GM18873 (cell line): ENCODE data around the gene IFT43.

Source experiments
- ATAC-seq: cut with Tn5 transposase; IDR thresholded peaks from one replicate; pipeline ENCODE4 v1.9.1; 2021; ENCODE audit warnings: mild to moderate bottlenecking, moderate library complexity, moderate number of reproducible peaks; ENCODE audit not compliant: unreplicated experiment, low FRiP score

The IFT43 gene

DNA sequence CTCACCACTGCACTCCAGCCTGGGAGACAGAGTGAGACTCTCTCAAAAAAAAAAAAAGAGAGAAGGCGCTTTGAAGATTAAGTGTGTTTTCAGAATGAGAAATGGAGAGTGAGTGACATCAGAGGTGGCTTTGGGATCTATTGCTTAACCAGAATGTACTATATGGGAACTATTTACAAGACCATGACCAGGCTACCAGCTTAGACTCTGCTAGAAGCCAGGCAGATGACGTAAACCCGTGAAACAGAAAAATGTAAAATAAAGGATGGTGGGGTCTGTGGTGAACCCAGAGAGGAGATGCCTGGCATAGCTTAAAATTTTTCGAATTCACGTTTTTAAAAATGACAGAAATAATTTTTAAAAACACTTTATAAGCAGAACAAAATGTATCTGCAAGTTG lies 82.0 kb downstream of the IFT43 start:
- ATAC-seq = no peak

DNA sequence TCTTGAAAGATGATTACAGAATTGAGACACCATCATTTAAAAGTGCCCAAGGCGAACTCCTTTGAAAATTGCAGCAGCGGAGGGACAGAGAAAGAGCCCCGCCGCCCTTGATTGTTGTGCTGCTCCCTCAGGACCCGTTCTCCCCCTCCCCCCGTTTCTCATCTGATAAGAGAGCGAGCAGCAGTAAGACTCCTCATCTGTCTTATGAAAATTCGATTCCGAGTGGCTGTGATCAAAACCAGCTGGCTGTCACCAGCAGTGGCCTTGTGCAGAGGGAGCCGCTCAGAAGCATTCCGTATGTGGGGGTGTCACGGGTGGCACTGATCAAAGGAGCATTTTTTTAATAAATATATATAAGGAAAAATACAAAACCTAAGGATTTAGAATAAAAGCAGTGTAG lies 88.2 kb downstream of the IFT43 start:
- ATAC-seq = no peak

DNA sequence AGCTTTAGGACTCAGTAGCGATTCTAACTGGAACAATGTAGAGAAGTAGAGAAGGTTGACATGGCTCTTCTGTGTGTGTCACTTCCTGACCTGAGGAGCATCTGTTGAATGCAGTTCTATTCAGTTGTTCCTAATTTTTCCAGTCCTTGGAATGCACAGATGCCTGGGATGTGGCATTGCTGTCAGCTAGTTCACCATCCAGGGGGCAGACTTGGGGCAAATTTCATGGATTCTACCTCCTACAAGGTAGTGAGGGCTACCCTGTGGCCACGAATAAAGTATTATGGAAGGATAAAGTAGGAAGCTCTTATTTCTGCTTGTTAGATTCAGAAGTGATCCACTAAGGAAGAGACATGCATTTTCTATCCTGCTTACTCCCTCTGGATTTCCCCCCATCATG lies 91.8 kb downstream of the IFT43 start:
- ATAC-seq = no peak

DNA sequence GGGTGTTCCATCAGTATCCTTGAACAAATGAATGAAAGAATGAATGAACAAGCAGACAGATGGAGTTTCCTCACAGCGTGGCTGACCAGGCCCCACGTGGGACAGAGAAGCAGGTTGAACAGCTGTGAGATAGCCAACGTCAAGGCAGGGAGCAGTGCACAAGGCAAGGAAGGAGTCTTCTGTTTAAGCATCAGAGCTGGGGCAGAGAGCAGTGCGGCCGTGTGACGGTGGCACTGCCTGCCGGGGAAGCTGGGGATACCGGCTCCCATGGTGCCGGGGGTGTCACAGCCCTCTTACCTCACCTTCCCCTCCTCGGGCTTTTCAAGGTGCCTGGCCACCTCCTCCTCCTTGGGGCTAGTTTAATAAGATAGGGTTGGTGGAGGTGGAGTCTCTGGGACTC lies 92.9 kb downstream of the IFT43 start:
- no peak for ATAC-seq

DNA sequence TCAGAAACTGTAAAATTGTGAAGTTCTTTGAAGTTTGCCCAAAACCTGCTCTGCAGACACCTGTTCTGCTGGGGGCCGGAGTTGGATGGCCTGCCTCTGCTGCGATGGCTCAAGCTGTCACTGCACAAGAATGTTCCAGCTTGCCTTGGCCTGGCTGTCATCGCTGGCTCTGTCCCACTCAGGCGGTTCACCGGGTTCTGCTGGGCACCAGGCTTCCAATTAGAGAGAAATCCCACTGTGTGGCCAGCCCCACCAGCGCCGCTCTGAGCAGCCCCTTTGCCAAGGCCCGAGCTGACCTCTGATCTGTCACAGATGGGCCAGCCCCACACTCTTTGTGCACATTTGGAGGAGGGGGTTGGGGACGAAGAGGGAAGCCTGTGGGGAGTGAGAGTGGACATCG lies 94.5 kb downstream of the IFT43 start:
- no peak for ATAC-seq

DNA sequence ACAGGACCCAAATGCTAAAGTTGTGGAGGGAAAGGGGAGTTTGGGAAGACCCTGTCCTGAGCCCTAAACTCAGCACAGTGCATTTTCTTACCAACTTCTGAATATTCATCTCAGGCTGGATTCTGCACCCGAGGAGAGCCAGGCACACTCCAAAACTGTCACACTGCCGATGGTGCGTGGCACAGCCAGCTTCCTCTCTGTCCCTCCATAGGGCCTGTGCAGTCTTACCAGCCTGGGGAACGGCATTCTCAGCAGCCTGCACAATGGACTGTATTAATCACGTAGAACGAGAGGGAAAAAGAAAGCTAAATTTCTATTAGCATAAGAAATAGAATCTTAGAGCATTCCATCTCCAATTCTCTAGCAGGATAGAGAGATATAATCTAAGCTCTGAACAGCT lies 94.9 kb downstream of the IFT43 start:
- no peak for ATAC-seq

DNA sequence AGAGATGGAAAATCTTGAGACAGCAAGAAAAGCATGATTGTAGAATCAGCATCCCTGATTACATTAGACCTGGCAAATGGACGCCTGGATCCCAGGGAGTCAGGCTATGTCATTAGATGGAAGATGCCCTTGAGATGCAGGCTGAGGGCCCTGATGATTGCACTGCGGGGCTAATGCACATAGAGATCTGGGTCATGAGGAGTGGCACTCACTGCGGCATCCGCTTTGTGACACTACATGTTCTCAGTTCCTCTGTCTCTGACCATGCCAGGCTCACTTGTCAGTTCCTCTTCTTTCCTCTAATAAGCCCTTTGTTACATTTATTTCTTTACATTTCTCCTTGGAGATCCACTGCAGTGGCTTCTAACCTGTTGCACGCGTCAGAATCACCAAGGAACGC lies 96.1 kb downstream of the IFT43 start:
- no peak for ATAC-seq

DNA sequence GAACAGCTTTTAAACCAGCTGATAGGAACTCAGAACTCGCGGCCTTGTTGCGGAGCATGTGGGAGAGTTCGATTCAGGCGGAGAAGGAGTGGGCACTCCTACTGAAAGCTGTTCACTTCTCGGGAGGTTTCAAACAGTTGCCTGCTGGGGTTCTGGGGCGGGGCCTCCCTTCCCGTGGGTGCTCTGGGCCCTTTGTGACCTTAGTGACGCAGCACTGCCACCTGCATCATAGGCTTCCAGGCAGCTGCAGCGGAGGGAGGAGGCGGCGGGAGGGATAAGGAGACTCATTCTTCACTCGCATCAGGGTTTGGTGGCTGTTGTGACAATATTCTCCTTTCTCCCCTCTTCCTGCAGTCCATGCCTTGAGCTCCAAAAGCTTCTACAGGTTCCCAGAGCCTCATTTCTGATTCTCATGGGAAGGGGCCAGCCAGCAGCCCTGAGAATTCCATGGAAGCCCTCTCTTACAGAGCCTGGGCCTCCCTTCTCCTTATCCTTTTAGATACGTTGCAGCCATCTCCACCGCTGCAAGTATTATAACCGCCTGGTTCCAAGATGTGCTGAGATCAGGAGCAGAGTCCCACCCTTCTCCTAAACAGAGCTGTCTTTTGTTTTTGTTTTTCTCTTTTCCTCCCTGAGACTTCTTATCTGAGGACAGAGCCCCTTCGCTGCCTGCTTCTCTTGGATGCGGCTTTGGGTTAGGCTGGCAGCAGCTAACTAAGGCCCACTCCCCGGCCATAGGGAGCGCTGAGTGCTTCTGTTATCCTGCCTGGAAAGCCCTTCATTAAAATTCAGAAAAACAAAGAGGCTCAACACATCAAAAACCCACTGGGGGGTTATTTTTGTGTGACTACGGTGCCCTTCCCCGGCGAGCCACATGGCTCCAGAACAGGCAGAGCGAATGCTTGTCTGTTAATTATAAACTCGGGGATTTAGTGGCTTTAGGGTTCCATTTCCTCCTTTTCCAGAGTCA lies 98.5 kb downstream of the IFT43 start:
- no peak for ATAC-seq

DNA sequence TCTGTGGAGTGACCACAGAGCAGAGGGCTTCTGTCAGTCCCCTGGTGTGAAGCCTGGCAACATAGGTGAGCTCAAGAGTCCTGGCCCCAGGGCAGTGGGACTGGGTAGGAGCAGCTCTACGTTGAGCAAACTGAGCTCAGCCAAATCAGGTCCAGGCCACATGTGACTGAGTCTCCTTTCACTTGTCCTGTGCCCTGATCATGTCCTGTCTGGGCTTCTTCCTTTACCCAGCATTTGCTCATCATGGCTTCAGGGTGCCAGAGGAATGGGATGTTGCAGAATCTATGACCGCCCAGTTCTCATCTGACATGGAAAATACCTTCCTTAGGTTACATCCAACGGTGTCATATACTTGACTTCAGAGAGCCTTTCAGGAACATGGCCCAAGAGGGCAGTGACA lies 99.8 kb downstream of the IFT43 start:
- ATAC-seq = no peak

DNA sequence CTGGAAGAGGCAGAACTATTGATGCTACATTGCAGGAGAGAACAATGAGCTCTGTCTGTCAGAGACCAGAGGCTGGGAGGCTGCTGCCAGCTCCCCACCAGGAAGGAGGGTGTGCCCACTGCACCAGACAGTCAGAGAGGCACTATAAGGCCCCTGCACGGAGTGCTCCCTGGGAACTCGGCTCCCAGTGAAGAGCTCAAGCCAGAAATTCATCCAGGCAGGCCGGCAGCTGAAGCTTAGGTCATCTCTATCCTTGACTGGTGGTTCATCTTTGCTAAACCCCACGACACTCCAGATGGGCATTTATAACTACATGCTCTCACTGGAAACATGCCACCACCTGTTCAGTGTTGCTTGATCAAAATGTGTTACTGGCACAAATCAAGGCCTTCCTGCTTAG lies 101.1 kb downstream of the IFT43 start:
- ATAC-seq = no peak

DNA sequence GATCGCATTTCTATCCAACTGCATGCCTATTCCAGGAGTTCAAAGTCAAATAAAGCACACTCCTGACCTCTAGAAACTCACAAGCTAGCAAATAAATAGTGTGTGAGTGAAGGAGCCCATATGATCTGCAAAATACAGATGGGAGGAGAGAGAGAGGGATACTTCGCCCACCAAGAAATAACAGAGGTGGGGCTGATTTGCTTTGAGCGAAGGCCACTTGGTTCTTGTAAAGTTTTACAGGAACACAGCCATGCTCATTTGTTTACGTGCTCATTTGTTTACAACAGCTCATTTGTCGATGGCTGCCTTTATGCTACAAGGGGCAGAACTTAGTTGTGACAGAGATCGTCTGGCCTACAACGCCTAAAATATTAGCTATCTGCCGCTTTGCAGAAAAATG lies 102.8 kb downstream of the IFT43 start:
- no peak for ATAC-seq

DNA sequence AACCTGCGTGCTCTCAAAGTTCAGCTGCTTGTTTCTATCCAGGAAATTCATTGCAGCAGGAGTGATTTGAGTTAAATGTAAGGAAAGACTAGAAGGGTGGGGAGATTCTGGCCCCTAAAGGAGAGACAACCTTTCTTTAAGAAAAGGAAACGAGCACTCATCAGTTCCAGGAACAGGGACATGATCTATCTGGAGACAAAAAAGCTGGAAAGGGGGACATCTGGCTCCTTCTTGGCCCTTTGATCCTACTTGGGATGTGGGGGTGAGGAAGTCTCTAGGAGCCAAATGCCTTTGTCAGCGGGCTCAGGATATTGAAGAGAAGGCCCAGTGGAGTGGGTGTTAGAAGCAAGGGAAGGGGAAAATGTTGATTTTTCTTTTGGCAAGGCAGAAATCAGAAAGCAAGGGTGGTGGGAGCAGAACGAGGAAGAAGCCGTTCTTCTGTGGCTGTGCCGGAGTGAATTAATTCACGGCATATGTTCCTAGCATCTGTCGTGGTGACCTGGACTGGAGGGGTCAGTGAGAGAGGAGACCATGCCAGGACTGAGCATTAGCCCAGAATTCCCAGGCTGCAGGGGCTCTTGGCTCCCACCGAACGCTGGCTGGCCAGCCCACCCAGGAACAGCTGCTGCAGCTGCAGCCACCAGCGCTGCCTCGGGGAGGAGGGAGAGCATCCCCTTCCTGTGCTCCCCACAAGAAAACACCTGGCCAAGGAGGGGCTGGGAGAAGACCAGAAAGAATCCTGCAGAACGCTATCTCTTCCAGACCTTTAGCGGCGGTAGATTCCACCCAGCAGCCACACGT lies 103.4 kb downstream of the IFT43 start:
- no peak for ATAC-seq

DNA sequence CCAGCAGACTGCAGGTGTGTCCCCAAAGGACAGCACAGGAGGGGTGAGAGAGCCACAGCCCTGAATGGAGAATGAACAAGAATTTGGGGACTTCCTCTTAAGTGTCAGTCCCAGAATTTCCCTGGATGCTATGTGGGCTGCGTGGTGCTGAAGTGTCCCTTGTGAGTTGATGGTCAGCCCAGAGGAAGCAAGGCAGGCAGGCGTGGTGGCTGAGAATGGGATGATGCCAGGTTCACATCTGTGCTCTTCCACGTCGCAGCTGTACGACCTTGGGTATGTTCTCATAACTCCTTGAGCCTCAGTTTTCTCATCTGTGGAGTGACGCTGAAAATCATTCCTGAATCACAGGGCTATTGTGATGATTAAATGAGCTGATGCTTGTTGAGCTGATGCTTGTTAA lies 104.0 kb downstream of the IFT43 start:
- ATAC-seq = no peak

DNA sequence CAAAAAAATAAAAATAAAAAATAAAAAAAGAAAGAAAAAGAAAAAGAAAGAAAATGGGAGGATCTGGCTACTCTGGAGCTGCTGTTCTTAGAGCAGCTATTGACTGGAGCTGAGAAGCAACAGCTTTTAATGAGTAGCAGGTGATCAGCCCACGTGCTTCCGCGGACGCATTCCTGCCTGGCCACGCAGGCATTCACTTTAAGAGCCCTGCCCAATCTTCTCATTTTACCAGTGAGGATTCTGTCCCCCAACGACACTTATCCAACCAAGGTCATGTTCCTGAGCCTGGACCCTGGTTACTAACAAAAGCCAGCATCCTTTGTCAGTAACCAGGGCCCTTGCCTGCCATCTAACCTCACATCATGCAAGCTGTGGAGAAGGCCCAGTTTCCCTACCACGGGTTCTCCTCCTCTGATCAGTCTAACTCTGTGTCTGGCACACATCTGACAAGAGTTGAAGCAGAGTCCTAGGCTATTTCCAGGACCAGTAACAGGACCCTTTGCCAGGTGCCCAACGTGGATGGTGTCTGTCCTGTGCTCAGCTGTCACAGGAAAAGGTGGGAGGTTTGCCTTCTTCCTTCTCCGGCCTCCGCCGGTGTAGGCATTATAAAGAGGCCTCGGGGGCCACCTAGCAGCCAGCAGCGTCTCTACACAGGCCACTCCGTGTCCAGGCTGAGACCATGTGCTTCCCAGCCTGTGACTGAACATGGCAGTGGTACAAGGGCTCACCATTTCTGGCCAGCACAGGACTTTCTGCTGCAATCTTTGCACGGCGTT lies 105.2 kb downstream of the IFT43 start:
- ATAC-seq = no peak

DNA sequence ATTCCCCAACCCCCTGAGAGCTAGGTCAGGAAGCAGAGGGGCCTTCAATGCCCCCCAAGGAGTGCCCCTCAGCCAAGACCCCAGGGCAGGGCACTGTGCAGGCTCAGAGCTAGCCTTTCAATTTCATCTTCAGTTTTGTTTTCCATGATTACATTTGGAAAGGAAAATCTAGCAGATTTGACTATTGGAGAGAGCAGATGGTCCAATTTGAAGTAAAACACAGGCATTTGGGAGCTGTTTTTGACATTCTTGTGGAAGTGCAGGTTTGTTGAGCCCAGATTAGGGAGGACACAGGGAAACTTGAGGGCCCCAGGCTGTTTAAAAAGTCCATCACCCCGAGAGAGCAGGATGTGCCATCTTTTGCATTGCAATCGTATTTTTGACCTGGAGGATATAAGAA lies 107.5 kb downstream of the IFT43 start:
- no peak for ATAC-seq

DNA sequence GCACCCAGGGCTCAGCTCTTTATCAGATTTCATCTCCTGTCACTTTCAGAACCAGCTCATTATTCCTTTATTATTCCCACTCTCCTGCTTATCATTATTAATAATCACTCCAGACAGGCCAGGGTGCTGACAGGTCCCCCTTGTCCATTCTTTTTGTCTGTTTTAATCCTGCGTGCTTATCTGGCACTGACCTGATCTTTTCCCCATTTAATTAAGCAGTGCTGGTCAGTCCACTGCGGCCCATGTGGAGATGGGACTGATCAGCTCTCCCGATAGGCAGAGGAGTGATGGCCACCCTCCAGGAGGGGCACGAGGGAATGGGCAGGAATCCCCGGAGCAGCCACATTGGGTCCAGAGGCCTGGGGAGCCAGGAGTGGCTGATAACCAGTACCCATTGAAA lies 110.7 kb downstream of the IFT43 start:
- no peak for ATAC-seq

DNA sequence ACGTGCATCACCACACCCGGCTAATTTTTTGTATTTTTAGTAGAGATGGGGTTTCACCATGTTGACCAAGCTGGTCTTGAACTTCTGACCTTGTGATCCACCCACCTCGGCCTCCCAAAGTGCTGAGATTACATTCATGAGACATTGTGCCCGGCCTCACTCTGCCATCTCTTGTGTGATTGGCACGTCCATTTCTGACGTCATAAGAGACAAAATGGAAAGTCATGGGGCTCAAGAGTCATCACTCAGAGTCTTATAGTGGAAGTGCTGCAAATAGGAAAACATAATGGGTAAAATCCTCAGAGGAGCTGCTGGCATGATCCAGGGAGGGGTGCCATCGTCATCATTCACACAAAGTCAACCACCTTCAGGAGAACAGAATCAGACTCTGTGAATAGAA lies 112.0 kb downstream of the IFT43 start:
- no peak for ATAC-seq

DNA sequence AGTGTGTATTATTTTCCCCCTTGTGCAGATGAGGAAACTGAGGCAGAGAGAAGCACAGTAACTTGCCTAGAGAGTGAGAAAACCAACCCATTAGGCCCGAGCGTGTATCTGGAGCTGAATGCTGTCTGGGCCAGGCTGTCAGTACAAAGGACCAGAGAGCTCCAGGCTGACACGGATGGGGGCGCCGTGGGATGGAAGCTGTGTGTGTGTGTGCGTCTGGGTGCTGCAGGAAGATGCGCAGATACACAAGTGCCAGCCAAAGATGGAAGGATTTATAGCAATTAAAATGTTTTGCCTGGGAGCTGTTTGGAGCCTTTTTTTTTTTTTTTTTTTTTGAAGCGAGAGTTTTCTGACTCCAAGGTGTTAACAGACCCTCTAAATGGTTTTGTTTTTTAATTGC lies 112.5 kb downstream of the IFT43 start:
- ATAC-seq = no peak

DNA sequence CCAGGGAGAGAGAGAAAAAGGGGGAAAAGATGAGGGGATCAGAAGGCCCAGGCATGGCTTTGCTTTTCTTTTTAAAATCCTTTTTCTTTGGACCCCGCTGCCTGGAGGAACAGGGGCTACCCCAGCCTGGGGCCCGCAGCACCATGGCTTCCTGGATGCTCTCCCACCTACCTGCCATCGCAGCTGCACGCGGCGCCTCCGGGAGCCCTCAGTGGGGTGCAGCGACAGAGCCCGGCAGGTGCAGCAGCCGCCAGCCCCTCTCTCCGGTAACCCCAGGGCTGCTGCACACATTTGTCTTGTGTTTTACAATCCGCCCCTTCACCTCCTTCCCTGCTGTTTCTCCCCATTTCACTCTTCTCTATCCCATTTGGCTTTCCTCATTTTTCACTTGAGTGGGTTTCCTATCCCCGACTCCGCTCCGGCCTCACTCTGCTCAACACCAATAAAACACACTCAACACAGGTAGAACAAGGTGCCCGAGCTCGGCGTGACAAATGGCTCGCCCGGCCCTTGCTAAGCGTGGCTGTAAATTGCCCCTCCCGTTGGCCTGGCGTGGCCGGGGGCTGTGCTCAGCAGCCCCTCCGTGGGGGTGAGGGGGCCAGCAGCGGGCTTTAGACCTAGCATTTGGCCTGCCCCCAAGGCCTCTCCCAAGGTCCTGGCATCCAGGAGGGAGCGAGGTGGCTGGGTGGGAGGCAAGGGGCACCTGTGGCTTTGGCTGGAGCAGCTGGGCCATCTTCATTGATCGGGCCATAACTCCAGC lies 113.5 kb downstream of the IFT43 start:
- ATAC-seq = no peak

DNA sequence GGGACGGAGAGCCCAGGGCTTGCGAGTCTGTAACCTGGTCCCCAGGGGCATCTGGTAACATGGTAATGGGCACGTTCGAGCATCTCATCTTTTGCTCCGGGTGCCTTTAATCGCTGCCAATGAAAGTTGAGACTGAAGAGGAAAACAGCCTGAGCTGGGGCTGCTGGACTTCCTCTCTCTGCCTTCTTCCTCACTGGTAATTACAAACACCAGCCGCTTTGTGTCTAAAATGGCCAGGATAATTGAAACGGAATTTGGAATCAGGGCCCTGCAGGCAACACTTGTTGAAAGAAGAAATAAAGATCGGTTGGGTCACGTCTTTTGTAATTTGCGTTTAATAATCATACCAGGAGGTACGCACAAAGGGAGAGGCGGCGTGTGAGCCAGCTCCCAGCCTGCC lies 114.7 kb downstream of the IFT43 start:
- ATAC-seq = no peak
